IMR-90 (cell line): ENCODE measurements around the gene PDIA2. TPM values are rescaled to one million over a fixed set of nuclear protein-coding genes. Genes with fewer than 3 reads are reported as not detected.

Experiments
- ATAC-seq: fragments of 200-7000 bp; cut with Tn5 transposase; 2 replicates; pipeline ENCODE4 v1.9.1; 2020; ENCODE audit warnings: low read depth, mild to moderate bottlenecking, moderate library complexity
- BruUV-seq: library from RNA; stranded (reverse); fragments of 400-500 nt; replicated peaks from 2 replicates; lab custom pipeline; 2021; lab: Mats Ljungman, UMichigan
- CTCF ChIA-PET: fragments of 300-600 bp; formaldehyde crosslinking; extraction: SDS; loops from one replicate; lab custom pipeline; 2021; ENCODE audit warnings: antibody characterized with exemption; lab: Yijun Ruan, JAX
- POLR2A ChIA-PET: fragments of 300-600 bp; sonication (Branson Sonifier 250); formaldehyde crosslinking; loops from one replicate; lab custom pipeline; 2022; ENCODE audit warnings: antibody characterized with exemption; ENCODE audit not compliant: unreplicated experiment; lab: Charles Lee
- DNase-seq: peaks from one replicate; pipeline ENCODE4 v3.0.0; 2013
- H2AFZ ChIP-seq: replicated peaks from 2 replicates; pipeline ENCODE3; 2013; ENCODE audit warnings: low read length, mild to moderate bottlenecking; ENCODE audit not compliant: poor library complexity
- H2AK5ac ChIP-seq: 2 replicates; pipeline ENCODE4 v1.6.1; 2013; ENCODE audit warnings: low read depth, low read length, inconsistent platforms
- H2AK9ac ChIP-seq: replicated peaks from 2 replicates; pipeline ENCODE3; 2013; ENCODE audit warnings: mild to moderate bottlenecking, low read depth, low read length, moderate library complexity; ENCODE audit not compliant: poor library complexity
- H2BK120ac ChIP-seq: 2 replicates; pipeline ENCODE4 v1.6.1; 2013; ENCODE audit warnings: low read depth, low read length, inconsistent platforms
- H2BK15ac ChIP-seq: 3 replicates; pipeline ENCODE4 v1.6.1; 2013; ENCODE audit warnings: low read depth, low read length, inconsistent platforms
- H2BK20ac ChIP-seq: 2 replicates; pipeline ENCODE4 v1.6.1; 2013; ENCODE audit warnings: low read depth, mild to moderate bottlenecking, inconsistent platforms, low read length, moderate library complexity
- H2BK5ac ChIP-seq: 2 replicates; pipeline ENCODE4 v1.6.1; 2013; ENCODE audit warnings: mild to moderate bottlenecking, low read depth, low read length, inconsistent platforms; ENCODE audit not compliant: poor library complexity, severe bottlenecking
- H3K14ac ChIP-seq: replicated peaks from 2 replicates; pipeline ENCODE4 v1.6.1; 2013; ENCODE audit warnings: low read depth, low read length, inconsistent platforms
- H3K18ac ChIP-seq: 2 replicates; pipeline ENCODE4 v1.6.1; 2013; ENCODE audit warnings: low read depth, low read length, control low read depth
- H3K23ac ChIP-seq: 2 replicates; pipeline ENCODE4 v1.6.1; 2013; ENCODE audit warnings: low read depth, low read length, inconsistent platforms
- H3K27ac ChIP-seq: 2 replicates; pipeline ENCODE4 v1.5.1; 2013; ENCODE audit warnings: mild to moderate bottlenecking, control low read depth, low read length; ENCODE audit not compliant: insufficient read depth
- H3K27me3 ChIP-seq: 2 replicates; pipeline ENCODE4 v1.6.1; 2013; ENCODE audit warnings: low read length; ENCODE audit not compliant: control insufficient read depth, insufficient read depth
- H3K36me3 ChIP-seq: 2 replicates; pipeline ENCODE4 v1.6.1; 2013; ENCODE audit warnings: low read length, mixed read lengths; ENCODE audit not compliant: control insufficient read depth, insufficient read depth
- H3K4ac ChIP-seq: 2 replicates; pipeline ENCODE4 v1.6.1; 2013; ENCODE audit warnings: low read depth, low read length, inconsistent platforms
- H3K4me1 ChIP-seq: 2 replicates; pipeline ENCODE4 v1.6.1; 2013; ENCODE audit warnings: low read length, mixed read lengths; ENCODE audit not compliant: control insufficient read depth, insufficient read depth
- H3K4me2 ChIP-seq: 2 replicates; pipeline ENCODE4 v1.6.1; 2013; ENCODE audit warnings: low read depth, mild to moderate bottlenecking, control low read depth, low read length, moderate library complexity
- H3K4me3 ChIP-seq: 2 replicates; pipeline ENCODE4 v1.5.1; 2013; ENCODE audit warnings: low read depth, mild to moderate bottlenecking, control low read depth, low read length, moderate library complexity; ENCODE audit not compliant: insufficient read depth
- H3K56ac ChIP-seq: 2 replicates; pipeline ENCODE4 v1.6.1; 2013; ENCODE audit warnings: low read length, inconsistent platforms; ENCODE audit not compliant: insufficient read depth; ENCODE audit errors: extremely low read depth
- H3K79me1 ChIP-seq, 2 experiments: 2 replicates each; pipeline ENCODE4 v1.6.1; 2013; ENCODE audit warnings: low read length in 2 of 2, inconsistent platforms in 1 of 2, low read depth in 1 of 2
- H3K9ac ChIP-seq: 2 replicates; pipeline ENCODE4 v1.6.1; 2013; ENCODE audit warnings: low read depth, low read length, control low read depth
- H3K9me1 ChIP-seq: 2 replicates; pipeline ENCODE4 v1.6.1; 2013; ENCODE audit warnings: low read length, inconsistent platforms; ENCODE audit not compliant: insufficient read depth
- H3K9me3 ChIP-seq: 2 replicates; pipeline ENCODE4 v1.6.1; 2013; ENCODE audit warnings: low read length; ENCODE audit not compliant: control insufficient read depth, insufficient read depth
- H4K20me1 ChIP-seq: 2 replicates; pipeline ENCODE4 v1.6.1; 2013; ENCODE audit warnings: low read length, inconsistent platforms; ENCODE audit not compliant: insufficient read depth
- H4K5ac ChIP-seq: 2 replicates; pipeline ENCODE4 v1.6.1; 2013; ENCODE audit warnings: mild to moderate bottlenecking, low read depth, low read length, control low read depth
- H4K8ac ChIP-seq, 2 experiments: 2 replicates each; pipeline ENCODE4 v1.6.1; 2013; ENCODE audit warnings: low read depth in 2 of 2, low read length in 2 of 2, control low read depth in 1 of 2, inconsistent platforms in 1 of 2
- H4K91ac ChIP-seq: 2 replicates; pipeline ENCODE4 v1.6.1; 2013; ENCODE audit warnings: low read depth, low read length, inconsistent platforms; ENCODE audit not compliant: insufficient read depth
- BHLHE40 ChIP-seq: fragments of 150-350 bp; IDR thresholded peaks from 2 replicates; pipeline ENCODE4 v1.6.1; 2016; ENCODE audit warnings: mild to moderate bottlenecking, low read depth, low read length
- CEBPB ChIP-seq: IDR thresholded peaks from 2 replicates; pipeline ENCODE4 v1.6.1; 2012; ENCODE audit warnings: low read depth, low read length, improper control_type of control experiment
- CHD1 ChIP-seq: IDR thresholded peaks from 2 replicates; pipeline ENCODE4 v1.6.1; 2012; ENCODE audit warnings: low read depth, low read length, improper control_type of control experiment
- MAFK ChIP-seq: IDR thresholded peaks from 2 replicates; pipeline ENCODE4 v1.6.1; 2012; ENCODE audit warnings: low read depth, low read length, improper control_type of control experiment
- MAZ ChIP-seq: IDR thresholded peaks from 2 replicates; pipeline ENCODE4 v1.6.1; 2012; ENCODE audit warnings: low read depth, mild to moderate bottlenecking, low read length, improper control_type of control experiment, moderate library complexity, borderline replicate concordance
- NFE2L2 ChIP-seq: fragments of 150-350 bp; IDR thresholded peaks from 2 replicates; pipeline ENCODE4 v1.6.1; 2016; ENCODE audit warnings: low read depth, mild to moderate bottlenecking, low read length
- POLR2A ChIP-seq: IDR thresholded peaks from 2 replicates; pipeline ENCODE4 v1.6.1; 2012; ENCODE audit warnings: mild to moderate bottlenecking, low read depth, low read length
- RAD21 ChIP-seq: IDR thresholded peaks from 2 replicates; pipeline ENCODE4 v1.6.1; 2012; ENCODE audit warnings: low read length, improper control_type of control experiment
- RCOR1 ChIP-seq: IDR thresholded peaks from 2 replicates; pipeline ENCODE4 v1.6.1; 2012; ENCODE audit warnings: mild to moderate bottlenecking, low read length, improper control_type of control experiment; ENCODE audit not compliant: insufficient replicate concordance
- RFX5 ChIP-seq: IDR thresholded peaks from 2 replicates; pipeline ENCODE4 v1.8.0; 2012; ENCODE audit warnings: low read depth, mild to moderate bottlenecking, low read length, moderate library complexity
- SMC3 ChIP-seq: fragments of 150-350 bp; IDR thresholded peaks from 2 replicates; pipeline ENCODE4 v1.6.1; 2016; ENCODE audit warnings: low read depth, mild to moderate bottlenecking, antibody characterized with exemption, low read length, moderate library complexity
- USF2 ChIP-seq: fragments of 150-350 bp; IDR thresholded peaks from 2 replicates; pipeline ENCODE4 v1.6.1; 2017; ENCODE audit warnings: mild to moderate bottlenecking, antibody characterized with exemption, low read length, low read depth
- WGBS, 2 experiments: methylation state at CpG; one replicate each; pipeline versions ENCODE4 v1.1.5 to v1.1.7; 2013; ENCODE audit warnings: missing lambda C conversion rate in 2 of 2; ENCODE audit not compliant: insufficient read length in 1 of 2; ENCODE audit errors: extremely low coverage in 2 of 2; 5-methylcytosine and 5-hydroxymethylcytosine counted together
- dilution Hi-C: fragments of 300-500 bp; cut with HindIII; formaldehyde crosslinking; loops from one replicate; pipeline ENCODE4 v1.14.3; 2018; ENCODE audit warnings: low sequenced_read_pairs; ENCODE audit not compliant: unreplicated experiment
- in situ Hi-C: fragments of 300-500 bp; cut with MboI; formaldehyde crosslinking; loops from 3 replicates; pipeline ENCODE4 v1.14.3; 2019; ENCODE audit warnings: low sequenced_read_pairs, inconsistent platforms, mixed read lengths
- intact Hi-C: fragments of 100-400 bp; cut with micrococcal nuclease; formaldehyde crosslinking; loops from 2 replicates; pipeline ENCODE4 v1.10.0; 2022
- polyA plus RNA-seq, 3 experiments: library from polyadenylated mRNA; depleted of rRNA; stranded (reverse); fragments of >200 nt; gene quantifications; 2 replicates each; pipeline ENCODE4 v1.2.3, GENCODE V29; 2012; ENCODE audit warnings: low replicate concordance in 1 of 3
- total RNA-seq: library from RNA; depleted of rRNA; stranded (reverse); fragments of >200 nt; gene quantifications from 2 replicates; pipeline ENCODE4 v1.2.3, GENCODE V29; 2012
- TF ChIP-seq, protein P1 (sequence below): conservative IDR thresholded peaks from 2 replicates; pipeline ENCODE4 v1.5.1; 2012; ENCODE audit warnings: mild to moderate bottlenecking, low read depth, low read length, improper control_type of control experiment
- TF ChIP-seq, protein P2 (sequence below): fragments of 150-350 bp; IDR thresholded peaks from 2 replicates; pipeline ENCODE4 v1.6.1; 2016; ENCODE audit warnings: low read depth, mild to moderate bottlenecking, low read length, moderate library complexity, borderline replicate concordance

The PDIA2 gene
- total and polyA plus RNA-seq, 2 of the 4 experiments (the other 2 are of a cell fraction) = 0.17 TPM; not detected in 1

GRCh38 chr16:247027-247426 is 35.9 kb upstream of the PDIA2 start:
- H3K79me1 ChIP-seq = peaks cover 16 to 18% of the 10 kb centered on the region in 2 experiments
- H3K36me3 ChIP-seq = peaks cover 10% of the 10 kb centered on the region
- no peak overlapping the region for H3K56ac ChIP-seq
- no peaks in the 10 kb centered on the region for H3K9me3 ChIP-seq
- H3K9ac ChIP-seq = no peak overlapping the region
- no peak overlapping the region for H3K18ac ChIP-seq
- ATAC-seq (no peak), DNase-seq (no peak)
- no peak overlapping the region for H4K5ac ChIP-seq
- CTCF ChIA-PET = no interaction called here
- H3K27ac ChIP-seq = no peak overlapping the region
- no peak overlapping the region for H3K4ac ChIP-seq
- no peak overlapping the region for H2BK20ac ChIP-seq
- H3K23ac ChIP-seq = no peak overlapping the region
- H3K27me3 ChIP-seq = no peaks in the 10 kb centered on the region
- H4K20me1 ChIP-seq = peaks cover 11% of the 10 kb centered on the region; the same call in 1 of the 2 replicates
- H3K4me2 ChIP-seq = no peak overlapping the region
- no peak overlapping the region for H4K8ac ChIP-seq
- no peak overlapping the region for H2AFZ ChIP-seq
- TF ChIP-seq CEBPB (no peak), RCOR1 (no peak), SMC3 (no peak), POLR2A (no peak), MAFK (no peak), BHLHE40 (no peak), RAD21 (no peak), CHD1 (no peak), RFX5 (no peak), MAZ (no peak), NFE2L2 (no peak), USF2 (no peak)
- TF ChIP-seq, protein P1, sequence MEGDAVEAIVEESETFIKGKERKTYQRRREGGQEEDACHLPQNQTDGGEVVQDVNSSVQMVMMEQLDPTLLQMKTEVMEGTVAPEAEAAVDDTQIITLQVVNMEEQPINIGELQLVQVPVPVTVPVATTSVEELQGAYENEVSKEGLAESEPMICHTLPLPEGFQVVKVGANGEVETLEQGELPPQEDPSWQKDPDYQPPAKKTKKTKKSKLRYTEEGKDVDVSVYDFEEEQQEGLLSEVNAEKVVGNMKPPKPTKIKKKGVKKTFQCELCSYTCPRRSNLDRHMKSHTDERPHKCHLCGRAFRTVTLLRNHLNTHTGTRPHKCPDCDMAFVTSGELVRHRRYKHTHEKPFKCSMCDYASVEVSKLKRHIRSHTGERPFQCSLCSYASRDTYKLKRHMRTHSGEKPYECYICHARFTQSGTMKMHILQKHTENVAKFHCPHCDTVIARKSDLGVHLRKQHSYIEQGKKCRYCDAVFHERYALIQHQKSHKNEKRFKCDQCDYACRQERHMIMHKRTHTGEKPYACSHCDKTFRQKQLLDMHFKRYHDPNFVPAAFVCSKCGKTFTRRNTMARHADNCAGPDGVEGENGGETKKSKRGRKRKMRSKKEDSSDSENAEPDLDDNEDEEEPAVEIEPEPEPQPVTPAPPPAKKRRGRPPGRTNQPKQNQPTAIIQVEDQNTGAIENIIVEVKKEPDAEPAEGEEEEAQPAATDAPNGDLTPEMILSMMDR = no peak
- TF ChIP-seq, protein P2, sequence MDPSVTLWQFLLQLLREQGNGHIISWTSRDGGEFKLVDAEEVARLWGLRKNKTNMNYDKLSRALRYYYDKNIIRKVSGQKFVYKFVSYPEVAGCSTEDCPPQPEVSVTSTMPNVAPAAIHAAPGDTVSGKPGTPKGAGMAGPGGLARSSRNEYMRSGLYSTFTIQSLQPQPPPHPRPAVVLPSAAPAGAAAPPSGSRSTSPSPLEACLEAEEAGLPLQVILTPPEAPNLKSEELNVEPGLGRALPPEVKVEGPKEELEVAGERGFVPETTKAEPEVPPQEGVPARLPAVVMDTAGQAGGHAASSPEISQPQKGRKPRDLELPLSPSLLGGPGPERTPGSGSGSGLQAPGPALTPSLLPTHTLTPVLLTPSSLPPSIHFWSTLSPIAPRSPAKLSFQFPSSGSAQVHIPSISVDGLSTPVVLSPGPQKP = no peak
- dilution Hi-C loops = no loop called here
- intact Hi-C loops = no loop called here
- H2BK15ac ChIP-seq = no peak overlapping the region
- H2AK9ac ChIP-seq = peak overlapping the region; percentile 16
- H4K91ac ChIP-seq = no peak overlapping the region
- H3K9me1 ChIP-seq = 0 out of 2 replicates have a peak, but pooled peaks cover 9% of the 10 kb centered on the region
- no peaks in the 10 kb centered on the region; the same call in 1 of the 2 replicates for H3K4me1 ChIP-seq
- POLR2A ChIA-PET = no interaction called here
- WGBS, 2 experiments = 96% methylated on average over 5 of the region's 12 CpGs; no CpG with 5 or more reads in 1 of the 2 experiments
- H3K4me3 ChIP-seq = no peak overlapping the region
- in situ Hi-C loops = no loop called here
- H2BK120ac ChIP-seq = no peak overlapping the region
- no peak overlapping the region for H2AK5ac ChIP-seq
- no peak overlapping the region for H3K14ac ChIP-seq
- no TSS peak for BruUV-seq
- no peak overlapping the region for H2BK5ac ChIP-seq
